NOMO-1 treated with dmso at 0.1 percent for 144 hours (cell line): ENCODE results near the gene KCNV2.
"Not testable (repeated sequence)": the region's sequence is repeated elsewhere in the genome, so short reads cannot be mapped to it uniquely, and the experiment has no call there.

Experiments
- DNase-seq: peaks from one replicate; lab custom pipeline; 2025; ENCODE audit not compliant: unreplicated experiment; lab: John Stamatoyannopoulos, UW

KCNV2 gene

DNA sequence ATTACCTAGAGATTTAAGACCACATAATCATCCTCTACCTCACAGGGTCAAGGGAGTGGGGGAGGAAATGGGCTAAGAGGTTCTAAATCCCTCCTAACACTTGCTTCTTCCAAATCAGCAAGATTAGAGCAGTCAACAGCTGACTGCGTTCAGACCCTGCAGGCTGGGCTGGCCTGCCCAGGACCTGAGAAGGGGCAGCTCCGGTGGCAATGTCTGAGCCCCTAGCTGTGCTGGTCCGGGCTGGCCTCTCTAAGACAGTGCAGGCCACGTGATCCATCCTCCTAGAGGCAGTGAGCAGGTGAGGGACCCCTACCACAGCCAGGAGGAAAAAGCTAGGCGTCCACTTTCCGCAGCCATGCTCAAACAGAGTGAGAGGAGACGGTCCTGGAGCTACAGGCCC is at the start of gene KCNV2:
Gene KCNV2 (plus strand): TSS at position 126 of the 400 bp plus-strand sequence. CDS start 230 bp downstream, at position 356.
- DNase-seq = no peak

DNA sequence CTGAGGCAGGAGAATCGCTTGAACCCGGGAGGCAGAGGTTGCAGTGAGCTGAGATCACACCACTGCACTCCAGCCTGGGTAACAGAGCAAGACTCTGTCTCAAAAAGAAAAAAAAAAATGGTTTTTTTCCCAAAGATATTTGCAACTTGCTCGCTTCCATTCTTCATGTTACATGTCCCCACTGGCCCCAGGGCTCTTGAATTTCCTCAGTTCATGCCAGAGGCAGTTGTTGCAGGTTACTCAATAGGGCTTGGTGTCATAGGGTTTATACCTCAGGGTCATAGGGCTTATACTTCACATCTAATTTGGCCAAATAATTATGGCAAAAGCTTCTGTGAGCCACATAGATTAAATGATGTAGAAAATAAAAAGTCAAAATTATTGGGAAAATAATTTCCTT is 44.1 kb upstream of the KCNV2 start:
- DNase-seq = no peak

DNA sequence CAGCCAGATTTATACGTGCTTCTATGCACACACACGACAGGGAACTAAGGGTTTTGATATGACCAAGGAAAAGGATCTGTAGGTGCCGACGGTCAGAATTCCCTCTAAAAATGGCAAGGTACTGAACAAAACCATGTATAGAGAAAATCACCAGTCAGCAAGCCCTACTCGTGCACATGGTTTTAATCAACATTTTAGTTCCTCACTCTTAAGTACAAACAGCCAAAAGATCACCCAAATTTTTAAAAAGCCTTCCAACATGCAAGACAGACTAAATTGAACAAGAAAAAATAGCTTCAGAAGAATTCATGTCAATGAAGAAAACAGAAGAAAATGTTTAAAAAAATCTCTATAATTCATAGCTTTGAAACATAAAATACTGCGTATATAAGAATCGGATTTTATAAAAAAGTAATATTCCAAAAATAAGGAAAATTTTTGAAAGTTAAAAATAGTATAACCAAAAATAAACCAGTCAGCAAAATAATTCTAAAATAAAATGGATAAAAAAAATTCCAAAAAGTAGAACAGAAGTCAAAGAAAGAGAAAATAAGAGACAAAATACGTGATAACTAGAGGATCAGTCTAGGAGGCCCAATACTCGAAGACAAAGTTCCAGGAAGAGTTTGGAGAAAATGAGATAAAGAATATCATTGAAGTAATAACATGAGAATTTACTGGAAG is 43.0 kb upstream of the KCNV2 start:
- DNase-seq = no peak

DNA sequence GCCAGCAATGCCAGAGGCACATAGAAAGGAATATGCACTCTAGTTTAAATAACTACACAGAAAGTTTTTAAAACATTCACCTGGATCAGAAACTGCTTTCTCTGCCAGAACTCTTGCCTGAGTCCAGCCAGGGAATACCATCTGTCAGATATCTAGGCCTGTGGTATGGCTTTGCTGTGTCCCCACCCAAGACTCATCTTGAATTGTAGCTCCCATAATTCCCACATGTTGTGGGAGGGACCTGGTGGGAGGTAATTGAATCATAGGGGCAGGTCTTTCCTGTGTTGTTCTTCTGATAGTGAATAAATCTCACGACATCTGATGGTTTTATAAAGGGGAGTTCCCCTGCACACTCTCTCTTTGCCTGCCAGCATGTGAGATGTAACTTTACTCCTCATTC is 41.5 kb upstream of the KCNV2 start:
- no peak for DNase-seq

DNA sequence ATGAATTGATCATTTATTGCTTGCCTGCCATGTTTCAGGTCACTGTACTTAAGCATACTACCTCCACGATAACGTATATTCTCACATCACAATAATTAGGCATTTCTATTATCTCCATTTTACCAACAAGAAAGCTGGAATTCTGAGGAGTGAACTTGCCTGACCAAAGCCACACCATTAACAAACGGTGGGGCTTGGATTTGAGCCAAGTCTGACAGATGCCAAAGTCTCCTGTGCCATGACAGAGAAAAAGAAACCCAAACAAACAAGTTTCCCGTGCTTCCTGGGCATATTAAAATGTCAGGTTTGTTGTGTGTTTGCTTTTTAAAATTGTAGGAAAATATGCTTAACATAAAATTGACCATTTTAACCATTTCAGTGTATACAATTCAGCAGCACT is 40.8 kb upstream of the KCNV2 start:
- no peak for DNase-seq

DNA sequence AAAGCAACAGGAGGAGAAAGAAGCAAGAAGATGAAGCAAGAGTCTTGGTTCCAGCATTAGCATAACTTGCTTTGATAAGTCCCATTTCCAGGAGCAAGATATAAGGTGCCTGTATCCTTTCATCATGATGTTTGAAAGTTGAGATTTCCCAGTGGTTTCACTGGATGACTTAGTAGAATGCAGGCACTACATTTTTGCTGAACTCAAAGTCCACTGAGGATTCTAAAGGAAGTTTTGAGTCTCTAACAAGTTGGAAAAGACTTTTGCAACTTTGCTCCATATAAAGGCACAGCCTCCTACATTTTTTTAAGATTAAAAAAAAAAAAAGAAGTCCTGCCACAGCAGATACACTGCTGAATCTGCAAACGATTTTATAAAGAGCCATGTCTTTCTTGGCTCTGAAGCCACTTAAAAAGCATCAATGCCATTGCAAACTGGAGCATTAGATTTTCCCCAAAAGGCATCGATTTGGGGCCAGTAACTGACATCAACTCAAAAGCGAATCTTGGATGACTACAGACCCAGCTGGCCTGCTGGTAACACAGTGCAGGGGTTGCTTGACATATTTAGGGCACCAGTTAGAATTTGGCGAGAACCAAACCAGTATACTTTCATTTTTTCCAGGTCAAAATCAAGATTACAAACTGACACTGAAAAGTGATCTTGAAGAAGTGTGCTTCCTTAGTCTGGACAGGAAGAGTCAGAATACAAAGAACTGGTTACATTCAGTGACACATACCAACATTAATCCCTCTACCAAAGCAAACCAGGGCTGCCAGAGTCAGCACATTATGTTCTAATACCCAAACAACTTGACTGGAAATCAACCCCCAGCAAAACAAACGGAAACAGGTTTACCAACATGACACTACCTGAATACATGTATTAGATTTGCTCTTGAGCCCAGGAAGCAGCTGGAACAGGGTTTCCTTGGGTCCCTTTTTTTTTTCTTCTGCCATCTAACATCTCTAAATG is 39.1 kb upstream of the KCNV2 start:
- no peak for DNase-seq

DNA sequence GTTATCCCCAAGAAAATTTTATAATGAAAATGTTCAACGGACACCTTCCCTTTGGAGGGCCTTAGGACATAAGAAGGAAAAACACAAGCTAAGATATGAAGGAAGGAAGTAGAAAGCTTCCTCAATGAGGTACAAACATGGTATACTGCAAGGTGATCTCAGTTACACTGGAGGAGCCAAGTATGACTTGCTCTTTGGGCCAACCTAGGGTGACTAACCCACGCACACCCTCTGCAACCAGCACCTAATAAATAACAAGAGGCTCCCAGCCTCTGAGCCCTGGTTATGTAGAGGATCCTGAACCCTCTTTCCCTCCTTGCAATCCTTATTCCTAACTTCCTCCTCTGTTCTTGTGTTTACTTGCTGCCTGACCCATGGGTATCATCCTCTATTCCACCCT is 38.3 kb upstream of the KCNV2 start:
- no peak for DNase-seq

DNA sequence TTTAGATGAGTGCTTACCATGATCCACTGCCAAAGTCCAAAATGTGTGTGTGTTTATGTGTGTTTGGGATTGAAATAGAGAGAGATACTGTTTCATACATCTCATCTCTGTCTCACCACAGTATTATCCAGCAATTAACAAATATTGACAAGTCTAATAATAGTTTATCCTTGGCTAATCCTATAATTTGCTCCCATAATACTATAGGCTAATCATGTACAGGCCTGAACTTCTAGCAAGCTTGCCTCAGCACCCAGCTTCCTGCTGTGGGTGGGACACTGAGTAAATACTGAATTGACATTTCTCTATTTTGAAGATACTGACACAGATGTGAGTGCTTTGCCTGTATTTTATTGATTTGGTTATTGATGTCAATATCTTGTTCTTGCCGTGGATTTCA is 35.3 kb upstream of the KCNV2 start:
- no peak for DNase-seq

DNA sequence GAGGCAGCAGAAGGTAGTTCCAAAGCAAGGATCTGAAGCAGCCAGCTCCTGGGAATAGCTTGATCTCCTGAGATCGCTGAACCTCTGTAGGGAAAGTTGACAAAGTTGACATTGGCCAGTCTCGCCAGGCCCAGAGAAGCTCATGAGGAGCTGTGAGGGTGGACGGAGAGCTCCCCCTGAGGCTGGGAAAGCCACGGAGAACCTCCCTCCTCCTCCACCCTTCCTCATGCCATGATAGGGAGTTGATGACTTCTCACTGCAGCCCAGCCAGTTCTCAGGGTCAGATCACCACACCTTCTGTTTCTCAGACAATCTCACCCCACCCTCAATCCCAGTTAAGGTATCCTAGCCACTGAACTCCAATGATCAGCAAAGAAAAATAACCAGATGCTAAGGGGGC is 30.4 kb upstream of the KCNV2 start:
- DNase-seq = no peak

DNA sequence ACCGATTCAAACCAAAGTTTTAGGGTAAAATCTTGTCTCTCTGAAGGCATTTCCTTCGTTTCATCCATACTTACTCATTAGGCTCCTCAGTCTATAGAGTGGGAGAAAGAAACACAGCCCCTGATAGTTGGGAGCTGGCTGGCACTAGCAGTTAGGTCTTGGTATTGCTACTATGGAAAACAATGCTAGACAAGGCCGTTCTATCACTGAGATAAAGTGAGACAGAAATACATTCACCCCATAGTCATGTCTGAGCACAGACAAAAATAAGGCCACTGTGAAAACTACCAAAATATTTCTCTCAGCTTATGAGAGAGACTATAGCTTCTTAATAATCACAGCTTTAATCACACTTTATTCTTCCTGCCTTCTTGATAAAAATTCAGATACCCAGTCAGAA is 28.7 kb upstream of the KCNV2 start:
- DNase-seq = no peak

DNA sequence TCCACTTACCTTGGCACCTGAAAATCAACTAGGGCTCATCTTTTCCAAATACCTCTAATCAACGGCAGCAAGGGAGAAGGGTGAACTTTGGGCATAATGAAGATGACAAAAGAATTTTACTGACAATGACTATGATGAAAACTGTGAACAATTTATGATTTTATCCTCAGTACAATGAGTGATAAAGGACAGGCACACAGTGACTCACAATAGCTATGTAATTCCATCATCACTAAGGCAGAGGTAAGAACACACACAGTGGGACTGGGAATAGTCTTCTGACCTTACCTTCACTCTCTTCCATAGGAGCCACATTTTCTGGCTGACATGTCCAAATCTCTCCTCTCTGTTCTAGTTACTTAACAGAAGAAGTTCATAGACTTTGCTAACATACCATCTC is 26.1 kb upstream of the KCNV2 start:
- DNase-seq = no peak

DNA sequence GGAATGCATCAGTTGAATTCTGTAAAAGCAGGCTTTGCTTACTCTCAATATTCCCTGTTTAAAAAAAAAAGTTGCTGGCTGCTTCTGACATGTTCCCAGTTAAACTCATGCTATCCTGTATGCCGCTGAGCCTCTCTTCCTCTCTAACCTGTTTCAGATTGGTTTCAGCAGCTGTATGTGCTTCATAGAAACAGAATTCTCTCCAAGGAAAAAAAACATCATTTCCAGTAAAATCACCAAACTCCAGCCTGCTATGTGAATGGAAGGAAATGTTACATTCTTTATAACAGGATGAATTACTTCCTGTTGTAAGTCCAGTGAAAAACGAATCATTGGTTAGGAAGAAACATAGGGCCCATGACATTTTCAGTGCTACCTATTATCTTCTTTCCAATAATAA is 25.7 kb upstream of the KCNV2 start:
- no peak for DNase-seq

DNA sequence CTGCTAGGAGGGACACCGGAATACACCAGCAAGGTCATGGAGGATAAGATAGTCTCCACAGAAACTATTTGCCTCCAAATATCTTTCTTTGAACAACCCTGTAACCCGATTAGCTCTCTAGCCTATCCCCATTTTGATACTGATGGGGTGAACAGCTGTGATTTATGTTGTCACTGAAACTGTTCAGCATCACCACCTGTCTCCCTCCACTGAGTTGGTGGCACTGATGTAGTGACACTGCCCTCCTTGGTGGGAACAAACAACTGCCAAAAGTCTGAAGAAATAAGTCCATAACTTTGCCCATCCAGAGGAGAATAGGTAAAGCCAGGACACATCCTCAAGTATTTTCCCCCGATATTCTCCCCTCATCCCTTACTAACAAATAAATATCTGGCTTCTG is 24.3 kb upstream of the KCNV2 start:
- no peak for DNase-seq

DNA sequence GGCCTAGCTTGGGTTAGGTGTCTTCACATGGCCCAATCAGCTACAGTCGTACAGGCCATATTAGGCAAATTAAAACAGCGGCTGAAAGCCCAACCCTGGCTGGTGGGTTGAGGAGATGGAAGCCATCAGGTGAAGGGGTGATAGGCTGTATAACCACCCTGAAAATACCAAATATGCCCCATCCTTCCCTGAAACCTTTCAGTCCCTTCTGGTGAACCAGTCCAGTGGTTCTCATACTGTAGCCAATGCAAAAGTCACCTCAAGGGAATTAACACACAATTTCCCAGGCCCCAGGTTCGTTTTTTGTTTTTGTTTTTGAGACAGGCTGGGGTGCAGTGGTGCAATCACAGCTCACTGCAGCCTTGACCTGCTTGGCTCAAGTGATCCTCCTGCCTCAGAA is 19.8 kb upstream of the KCNV2 start:
- DNase-seq = no peak

DNA sequence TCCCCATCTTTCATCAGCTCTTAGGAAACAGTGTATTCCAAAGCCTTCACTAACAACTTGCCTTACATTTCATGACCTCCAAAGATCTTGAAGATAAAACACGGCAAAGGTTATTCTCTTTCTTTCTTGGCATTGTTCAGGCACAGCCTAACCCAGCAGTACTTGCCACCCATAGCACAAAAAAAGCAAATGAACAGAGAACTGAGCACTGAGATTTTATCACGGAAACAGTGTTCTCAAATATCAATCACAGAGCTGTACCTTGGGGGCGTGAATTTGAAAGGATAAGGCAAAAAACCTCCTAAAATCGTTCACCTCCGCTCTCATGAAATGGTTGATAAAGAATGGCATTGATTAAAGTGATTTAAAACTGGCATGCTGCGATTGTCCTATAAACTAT is 16.9 kb upstream of the KCNV2 start:
- DNase-seq = no peak

DNA sequence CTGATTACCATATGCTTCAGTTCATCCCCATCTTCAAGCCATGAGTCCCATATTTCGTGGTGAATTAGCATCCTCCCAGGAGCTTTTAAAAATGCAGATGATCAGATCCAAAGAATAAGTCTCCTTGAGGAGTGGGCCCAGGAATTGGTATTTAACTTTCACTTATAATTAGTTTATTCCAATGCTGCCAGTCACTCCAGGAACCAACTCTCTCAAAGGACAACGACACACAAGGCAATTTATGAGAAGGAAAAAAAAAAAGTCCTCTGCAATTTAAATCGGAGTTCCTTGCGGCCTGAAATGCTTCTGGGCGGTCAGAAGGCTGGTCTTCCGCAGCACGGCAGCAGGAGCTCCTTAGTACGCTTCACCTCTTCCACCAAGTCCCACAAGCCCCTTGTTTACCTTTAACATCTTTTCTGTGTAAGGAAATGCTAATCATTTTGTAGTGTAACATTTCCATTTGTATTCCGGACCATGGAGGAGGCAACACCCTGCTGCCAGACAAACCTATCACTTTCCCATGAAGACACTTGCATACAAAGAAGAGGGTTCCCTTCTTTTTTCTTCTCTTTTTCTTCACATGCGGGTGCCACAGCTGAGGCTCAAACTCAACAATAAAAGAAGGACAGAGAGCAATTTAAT is 16.3 kb upstream of the KCNV2 start:
- no peak for DNase-seq

DNA sequence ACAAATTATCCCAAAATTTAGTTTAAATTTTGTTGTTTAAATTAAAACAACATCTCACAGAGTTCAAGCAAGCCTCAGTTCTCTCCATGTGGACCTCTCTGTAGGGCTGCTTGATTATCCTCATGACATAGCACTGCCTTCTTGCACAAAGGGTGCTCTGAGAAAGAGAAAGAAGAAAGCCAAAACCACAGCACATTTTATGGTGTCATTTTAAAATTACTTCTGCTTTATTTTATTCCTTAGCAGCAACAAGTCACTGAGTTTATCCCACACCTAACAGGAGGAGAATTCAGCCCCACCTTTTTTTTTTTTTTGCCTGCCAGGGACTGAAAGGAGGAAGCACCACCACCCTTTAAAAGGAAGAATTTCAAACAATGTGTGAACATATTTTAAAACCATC is 12.8 kb upstream of the KCNV2 start:
- peak; percentile 57 for DNase-seq

DNA sequence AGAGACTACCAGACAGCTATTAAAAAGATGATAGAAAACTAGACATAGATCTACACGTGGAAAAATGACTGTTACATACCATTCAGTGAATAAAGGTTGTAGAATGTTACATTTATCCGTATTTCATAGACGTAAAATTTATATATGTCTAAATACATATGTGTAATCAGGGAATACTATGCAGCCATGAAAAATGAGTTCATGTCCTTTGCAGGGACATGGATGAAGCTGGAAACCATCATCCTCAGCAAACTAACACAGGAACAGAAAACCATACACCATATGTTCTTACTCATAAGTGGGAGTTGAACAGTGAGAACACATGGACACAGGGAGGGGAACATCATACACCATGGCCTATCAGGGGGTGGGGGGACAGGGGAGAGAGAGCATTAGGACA is 10.1 kb upstream of the KCNV2 start:
- DNase-seq = not testable (repeated sequence)

DNA sequence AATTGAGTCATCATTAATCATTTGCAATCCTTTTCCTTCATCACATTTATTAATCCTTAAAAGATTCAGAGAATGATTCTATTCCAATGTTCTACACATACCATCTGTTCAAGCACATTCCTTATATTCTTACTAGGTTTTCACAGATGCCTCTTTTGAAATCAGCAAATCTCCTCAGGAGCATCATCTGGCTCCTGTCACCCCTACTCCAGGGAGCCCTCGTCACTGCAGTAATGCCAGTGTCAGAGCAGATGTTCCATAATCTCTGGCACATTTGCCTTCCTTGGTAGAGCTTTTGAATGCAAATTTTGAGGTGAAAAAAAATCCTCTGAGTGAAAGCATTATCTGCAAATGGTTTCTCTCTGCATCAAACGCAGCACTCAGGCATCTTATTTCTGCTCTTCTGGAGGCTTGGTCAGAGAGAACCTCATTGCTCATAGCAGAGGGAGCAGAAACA is 7.6 kb upstream of the KCNV2 start:
- no peak for DNase-seq

DNA sequence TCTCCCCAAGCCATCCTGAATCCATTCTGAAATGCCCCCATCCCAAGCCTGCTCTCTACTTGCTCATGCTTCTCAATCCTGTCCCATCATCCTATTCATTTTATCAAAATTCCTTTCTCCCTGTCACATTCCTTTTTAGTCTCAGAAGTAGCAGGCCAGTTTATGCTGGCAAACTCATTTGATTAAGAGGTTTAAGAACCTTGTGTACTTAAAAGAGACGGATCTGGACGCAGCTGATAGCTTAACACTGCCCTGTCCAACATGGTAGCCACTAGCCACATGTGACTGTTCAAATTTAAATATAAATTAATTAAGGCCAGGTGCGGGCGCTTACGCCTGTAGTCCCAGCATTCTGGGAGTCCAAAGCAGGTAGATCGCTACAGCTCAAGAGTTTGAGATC is 5.6 kb upstream of the KCNV2 start:
- no peak for DNase-seq

DNA sequence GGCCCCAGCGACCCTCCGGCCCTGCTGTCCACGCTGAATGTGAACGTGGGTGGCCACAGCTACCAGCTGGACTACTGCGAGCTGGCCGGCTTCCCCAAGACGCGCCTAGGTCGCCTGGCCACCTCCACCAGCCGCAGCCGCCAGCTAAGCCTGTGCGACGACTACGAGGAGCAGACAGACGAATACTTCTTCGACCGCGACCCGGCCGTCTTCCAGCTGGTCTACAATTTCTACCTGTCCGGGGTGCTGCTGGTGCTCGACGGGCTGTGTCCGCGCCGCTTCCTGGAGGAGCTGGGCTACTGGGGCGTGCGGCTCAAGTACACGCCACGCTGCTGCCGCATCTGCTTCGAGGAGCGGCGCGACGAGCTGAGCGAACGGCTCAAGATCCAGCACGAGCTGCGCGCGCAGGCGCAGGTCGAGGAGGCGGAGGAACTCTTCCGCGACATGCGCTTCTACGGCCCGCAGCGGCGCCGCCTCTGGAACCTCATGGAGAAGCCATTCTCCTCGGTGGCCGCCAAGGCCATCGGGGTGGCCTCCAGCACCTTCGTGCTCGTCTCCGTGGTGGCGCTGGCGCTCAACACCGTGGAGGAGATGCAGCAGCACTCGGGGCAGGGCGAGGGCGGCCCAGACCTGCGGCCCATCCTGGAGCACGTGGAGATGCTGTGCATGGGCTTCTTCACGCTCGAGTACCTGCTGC is 839 bp downstream of the KCNV2 start:
- DNase-seq = no peak
